ENCODE results near the gene GMEB1.
"Not testable (repeated sequence)": the region's sequence is repeated elsewhere in the genome, so short reads cannot be mapped to it uniquely, and the experiment has no call there.

GMEB1 gene

DNA sequence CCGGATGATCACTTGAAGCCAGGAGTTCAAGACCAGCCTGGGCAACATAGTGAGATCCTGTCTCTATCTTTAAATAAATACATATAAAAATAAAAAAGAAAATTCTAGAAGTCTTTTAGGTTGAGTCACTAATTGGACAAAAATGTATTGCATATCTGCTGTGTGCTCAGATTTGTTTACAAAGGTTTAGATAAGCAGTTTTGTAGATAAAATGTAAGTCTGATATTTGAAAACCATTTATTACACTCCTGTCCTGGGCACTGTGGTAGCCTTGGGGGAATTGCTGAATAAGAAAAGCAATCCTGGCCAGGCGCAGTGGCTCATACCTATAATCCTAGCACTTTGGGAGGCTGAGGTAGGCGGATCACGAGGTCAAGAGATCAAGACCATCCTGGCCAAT is 11.6 kb downstream of the GMEB1 start:
- peaks cover 22% of the 10 kb centered on the region; the same call in 1 of the 2 replicates for H3K36me3 ChIP-seq (ENCODE audit: insufficient read depth, low read length)
- no peak overlapping the region for H3K4me2 ChIP-seq (ENCODE audit: insufficient read depth, low read length)

DNA sequence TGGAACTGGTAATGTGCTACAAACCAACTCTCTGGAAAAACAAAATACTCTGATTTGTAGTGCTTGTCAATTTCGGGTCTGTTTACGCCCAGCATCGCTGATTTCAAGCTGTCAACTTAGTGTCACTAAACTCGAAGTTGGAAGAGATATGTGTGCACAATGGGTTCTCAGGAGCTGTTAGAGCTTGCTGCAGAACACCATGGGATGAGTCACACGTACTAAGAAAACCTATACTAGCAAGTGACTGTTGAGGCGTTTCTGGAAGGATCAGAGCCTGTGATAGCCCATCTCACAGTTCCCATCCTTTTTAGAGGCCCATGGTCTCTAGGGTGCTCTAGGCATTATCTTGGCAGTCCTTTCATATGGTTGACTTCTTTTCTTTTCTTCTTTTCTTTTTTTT is 14.3 kb downstream of the GMEB1 start:
- Histone ChIP-seq H3K9ac (ENCODE audit: low read depth, low read length) (no peak overlapping the region), H3K79me2 (ENCODE audit: insufficient read depth, low read length) (peaks cover 14% of the 10 kb centered on the region; the same call in 1 of the 2 replicates), H2AFZ (ENCODE audit: low read depth, low read length) (no peak overlapping the region), H3K9me3 (ENCODE audit: insufficient read depth, low read length, severe bottlenecking) (no peaks in the 10 kb centered on the region), H3K4me2 (ENCODE audit: insufficient read depth, low read length) (no peak overlapping the region), H3K27ac (ENCODE audit: low read length) (no peak overlapping the region), H3K4me1 (ENCODE audit: insufficient read depth, low read length) (no peaks in the 10 kb centered on the region), H3K4me3 (ENCODE audit: low read depth in 1 of 2, low read length in 2 of 2) (no peak overlapping the region), H4K20me1 (ENCODE audit: insufficient read depth, low read length) (no peaks in the 10 kb centered on the region), H3K27me3 (ENCODE audit: insufficient read depth, low read length, poor library complexity) (no peaks in the 10 kb centered on the region), H3K36me3 (ENCODE audit: insufficient read depth, low read length) (peaks cover 29% of the 10 kb centered on the region; the same call in 1 of the 2 replicates)
- no peak for TF ChIP-seq EZH2 (IDR thresholded peaks at IDR 0.05; ENCODE audit: borderline replicate concordance, low read depth, low read length, severe bottlenecking)
- TF ChIP-seq CTCF (IDR thresholded peaks at IDR 0.05; ENCODE audit: borderline replicate concordance, extremely low read depth, low read length, poor library complexity, severe bottlenecking), result no peak
- ATAC-seq (ENCODE audit: insufficient read depth, low read depth) (no peak), DNase-seq (no peak)

More for the DNA sequence above, 11.6 kb downstream of the GMEB1 start:
- Histone ChIP-seq H3K9me3 (ENCODE audit: insufficient read depth, low read length, severe bottlenecking) (no peaks in the 10 kb centered on the region), H3K79me2 (ENCODE audit: insufficient read depth, low read length) (peaks cover 21% of the 10 kb centered on the region), H2AFZ (ENCODE audit: low read depth, low read length) (no peak overlapping the region), H3K4me3 (ENCODE audit: low read depth in 1 of 2, low read length in 2 of 2) (no peak overlapping the region), H3K27ac (ENCODE audit: low read length) (no peak overlapping the region), H3K9ac (ENCODE audit: low read depth, low read length) (no peak overlapping the region), H4K20me1 (ENCODE audit: insufficient read depth, low read length) (no peaks in the 10 kb centered on the region), H3K4me1 (ENCODE audit: insufficient read depth, low read length) (no peaks in the 10 kb centered on the region), H3K27me3 (ENCODE audit: insufficient read depth, low read length, poor library complexity) (no peaks in the 10 kb centered on the region)
- ATAC-seq (ENCODE audit: insufficient read depth, low read depth) (no peak), DNase-seq (no peak)
- TF ChIP-seq CTCF (IDR thresholded peaks at IDR 0.05; ENCODE audit: borderline replicate concordance, extremely low read depth, low read length, poor library complexity, severe bottlenecking) (no peak), EZH2 (IDR thresholded peaks at IDR 0.05; ENCODE audit: borderline replicate concordance, low read depth, low read length, severe bottlenecking) (no peak)

DNA sequence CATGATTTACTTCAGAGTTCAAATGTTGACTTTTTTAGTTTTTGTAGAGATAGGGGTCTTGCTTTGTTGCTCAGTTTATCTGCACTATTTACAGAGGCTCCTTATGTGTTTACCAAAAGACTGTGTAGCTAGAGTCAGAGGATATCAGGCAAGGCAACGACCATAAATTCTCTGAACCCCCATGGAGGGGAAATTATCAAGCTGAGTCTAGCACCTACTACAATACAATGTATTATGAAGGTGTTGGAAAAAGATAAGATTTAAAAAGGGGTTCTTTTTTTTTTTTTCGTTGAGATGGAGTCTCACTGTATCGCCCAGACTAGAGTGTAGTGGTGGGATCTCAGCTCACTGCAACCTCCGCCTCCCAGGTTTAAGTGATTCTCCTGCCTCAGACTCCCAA is 16.4 kb downstream of the GMEB1 start:
- ATAC-seq (ENCODE audit: insufficient read depth, low read depth), result no peak
- no peak overlapping the region for H2AFZ ChIP-seq (ENCODE audit: low read depth, low read length)
- H3K9ac ChIP-seq (ENCODE audit: low read depth, low read length), result no peak overlapping the region
- no peak overlapping the region for H3K27ac ChIP-seq (ENCODE audit: low read length)
- peaks cover 35% of the 10 kb centered on the region for H3K36me3 ChIP-seq (ENCODE audit: insufficient read depth, low read length)
- H3K4me1 ChIP-seq (ENCODE audit: insufficient read depth, low read length), result no peaks in the 10 kb centered on the region
- H3K27me3 ChIP-seq (ENCODE audit: insufficient read depth, low read length, poor library complexity), result no peaks in the 10 kb centered on the region
- no peak for DNase-seq
- no peaks in the 10 kb centered on the region for H4K20me1 ChIP-seq (ENCODE audit: insufficient read depth, low read length)
- H3K4me3 ChIP-seq (ENCODE audit: low read depth in 1 of 2, low read length in 2 of 2), result no peak overlapping the region
- H3K79me2 ChIP-seq (ENCODE audit: insufficient read depth, low read length), result peaks cover 7% of the 10 kb centered on the region; the same call in 1 of the 2 replicates
- H3K9me3 ChIP-seq (ENCODE audit: insufficient read depth, low read length, severe bottlenecking), result no peaks in the 10 kb centered on the region
- TF ChIP-seq CTCF (IDR thresholded peaks at IDR 0.05; ENCODE audit: borderline replicate concordance, extremely low read depth, low read length, poor library complexity, severe bottlenecking) (no peak), EZH2 (IDR thresholded peaks at IDR 0.05; ENCODE audit: borderline replicate concordance, low read depth, low read length, severe bottlenecking) (no peak)
- H3K4me2 ChIP-seq (ENCODE audit: insufficient read depth, low read length), result no peak overlapping the region

GRCh38 chr1:28691627-28692026 is 23.0 kb downstream of the GMEB1 start:
- H3K4me3 ChIP-seq (ENCODE audit: low read depth in 1 of 2, low read length in 2 of 2); H3K4me2 ChIP-seq (ENCODE audit: insufficient read depth, low read length); H3K27me3 ChIP-seq (ENCODE audit: insufficient read depth, low read length, poor library complexity); H4K20me1 ChIP-seq (ENCODE audit: insufficient read depth, low read length); H3K4me1 ChIP-seq (ENCODE audit: insufficient read depth, low read length); H3K79me2 ChIP-seq (ENCODE audit: insufficient read depth, low read length); ATAC-seq (ENCODE audit: insufficient read depth, low read depth); H2AFZ ChIP-seq (ENCODE audit: low read depth, low read length); H3K27ac ChIP-seq (ENCODE audit: low read length); H3K9me3 ChIP-seq (ENCODE audit: insufficient read depth, low read length, severe bottlenecking); DNase-seq; H3K9ac ChIP-seq (ENCODE audit: low read depth, low read length): not testable (repeated sequence)
- peaks cover 39% of the 10 kb centered on the region for H3K36me3 ChIP-seq (ENCODE audit: insufficient read depth, low read length)
